ENCODE measurements around the gene ATP5F1B.

DNA sequence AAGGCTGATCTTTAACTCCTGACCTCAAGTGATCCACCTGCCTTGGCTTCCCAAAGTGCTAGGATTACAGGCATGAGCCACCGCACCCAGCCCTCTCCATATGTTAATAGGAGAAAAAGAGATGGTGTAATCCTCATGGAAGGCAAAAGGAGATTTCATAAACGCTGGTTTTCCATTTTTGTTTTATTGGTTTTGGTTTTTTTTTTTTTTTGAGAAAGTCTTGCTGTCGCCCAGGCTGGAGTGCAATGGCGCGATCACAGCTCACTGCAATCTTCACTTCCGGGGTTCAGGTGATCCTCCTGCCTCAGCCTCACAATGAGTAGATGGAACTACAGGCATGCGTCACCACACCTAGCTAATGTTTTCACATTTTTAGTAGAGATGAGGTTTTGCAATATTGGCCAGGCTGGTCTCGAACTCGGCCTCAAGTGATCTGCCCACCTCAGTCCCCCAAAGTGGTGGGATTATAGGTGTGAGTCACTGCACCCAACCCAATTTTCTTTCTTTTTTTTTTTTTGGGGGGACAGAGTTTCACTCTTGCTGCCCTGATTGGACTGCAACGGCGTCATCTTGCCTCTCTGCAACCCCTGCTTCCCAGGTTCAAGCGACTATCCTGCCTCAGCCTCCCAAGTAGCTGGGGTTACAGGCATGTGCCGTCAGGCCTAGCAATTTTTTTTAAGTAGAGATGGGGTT is 34.2 kb upstream of the ATP5F1B start:
- no peak for TF ChIP-seq POLR2A (IDR thresholded peaks at IDR 0.05)
- TF ChIP-seq EP300 (IDR thresholded peaks at IDR 0.05) = no peak

All from tibial nerve (tissue), 3 donors.